A673 (cell line): Measurements from ENCODE around the gene NCK1. TPM values are rescaled to one million over a fixed set of nuclear protein-coding genes. Genes with fewer than 3 reads are reported as not detected.

Source experiments
- BruUV-seq: library from RNA; stranded (reverse); fragments of 400-500 nt; replicated peaks from 2 replicates; lab custom pipeline; 2021; lab: Mats Ljungman, UMichigan
- CTCF ChIA-PET: fragments of 300-600 bp; sonication (Branson Sonifier 250); formaldehyde crosslinking; loops from one replicate; lab custom pipeline; 2022; ENCODE audit warnings: antibody characterized with exemption; lab: Charles Lee
- POLR2A ChIA-PET: fragments of 300-600 bp; sonication (Branson Sonifier 250); formaldehyde crosslinking; loops from one replicate; lab custom pipeline; 2022; ENCODE audit warnings: antibody characterized with exemption; ENCODE audit not compliant: low non-redundant PET; lab: Charles Lee
- DNase-seq: peaks from one replicate; pipeline ENCODE4 v3.0.0-alpha.2; 2015; ENCODE audit warnings: low spot score
- H3K27ac ChIP-seq: fragments of 200-600 bp; sonication (generic); 2 replicates; pipeline ENCODE4 v1.5.1; 2016; ENCODE audit warnings: mixed run types, low read depth, mild to moderate bottlenecking, mixed read lengths, antibody characterized with exemption, low read length; ENCODE audit not compliant: poor library complexity, severe bottlenecking
- H3K27me3 ChIP-seq: fragments of 200-600 bp; sonication (generic); replicated peaks from 2 replicates; pipeline ENCODE4 v1.6.1; 2017; ENCODE audit warnings: mixed run types, low read depth, mild to moderate bottlenecking, mixed read lengths, antibody characterized with exemption, low read length; ENCODE audit not compliant: insufficient read depth, poor library complexity
- H3K36me3 ChIP-seq: fragments of 200-600 bp; sonication (generic); 2 replicates; pipeline ENCODE4 v1.6.1; 2016; ENCODE audit warnings: mixed run types, mild to moderate bottlenecking, mixed read lengths, antibody characterized with exemption, low read length; ENCODE audit not compliant: insufficient read depth, poor library complexity, severe bottlenecking
- H3K4me1 ChIP-seq: fragments of 200-600 bp; sonication (generic); 2 replicates; pipeline ENCODE4 v1.6.1; 2017; ENCODE audit warnings: mixed run types, mild to moderate bottlenecking, mixed read lengths, antibody characterized with exemption, low read length; ENCODE audit not compliant: insufficient read depth, poor library complexity, severe bottlenecking
- H3K4me3 ChIP-seq: fragments of 200-600 bp; sonication (generic); 2 replicates; pipeline ENCODE4 v1.5.1; 2016; ENCODE audit warnings: low read depth, mixed run types, mild to moderate bottlenecking, mixed read lengths, low read length; ENCODE audit not compliant: poor library complexity, severe bottlenecking
- H3K9me3 ChIP-seq: fragments of 200-600 bp; sonication (generic); 2 replicates; pipeline ENCODE4 v1.6.1; 2016; ENCODE audit warnings: mixed run types, low read depth, mild to moderate bottlenecking, mixed read lengths, antibody characterized with exemption, low read length; ENCODE audit not compliant: poor library complexity, severe bottlenecking
- EZH2 ChIP-seq: fragments of 200-600 bp; sonication (generic); IDR thresholded peaks from 2 replicates; pipeline ENCODE4 v1.6.1; 2017; ENCODE audit warnings: borderline replicate concordance, low read depth, mild to moderate bottlenecking, mixed read lengths, antibody characterized with exemption, low read length; ENCODE audit not compliant: poor library complexity, severe bottlenecking
- intact Hi-C: fragments of 100-400 bp; cut with micrococcal nuclease; formaldehyde crosslinking; loops from one replicate; pipeline ENCODE4 v1.10.0; 2022; ENCODE audit not compliant: unreplicated experiment
- total RNA-seq: library from RNA; stranded (reverse); gene quantifications from 2 replicates; pipeline ENCODE4 v1.2.3, GENCODE V29; 2021
- TF ChIP-seq, protein P1 (sequence below): fragments of 300-800, 200-600 bp; sonication (generic); conservative IDR thresholded peaks from 2 replicates; pipeline ENCODE4 v1.5.1; 2017; ENCODE audit warnings: low read depth, mild to moderate bottlenecking, antibody characterized with exemption, low read length, moderate library complexity, mixed read lengths

NCK1 gene
- total RNA-seq, 1 experiment from 2014 or later, result 50.2 TPM

DNA sequence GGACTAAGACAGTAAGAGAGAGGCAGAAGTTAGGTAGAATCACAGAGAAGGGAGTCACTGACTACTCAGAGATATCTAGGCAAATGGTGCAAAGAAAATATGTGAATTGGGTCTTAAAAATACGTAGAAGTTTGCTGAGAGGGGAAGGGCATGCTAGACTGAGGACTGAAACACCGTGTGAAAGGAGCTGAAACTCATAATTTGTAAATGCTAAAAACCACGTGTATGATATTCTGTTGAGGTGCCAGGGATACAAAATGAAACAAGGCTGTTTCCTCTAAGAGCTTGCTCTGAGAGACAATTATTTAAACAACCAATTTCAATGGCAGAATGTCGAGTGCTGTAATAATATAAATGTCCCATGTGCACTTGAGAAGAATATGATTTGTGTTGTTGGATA lies 47.2 kb downstream of the NCK1 start:
- intact Hi-C loops, result no loop called here
- no TSS peak for BruUV-seq
- POLR2A ChIA-PET, result no interaction called here
- no peak overlapping the region for H3K4me3 ChIP-seq
- CTCF ChIA-PET, result no interaction called here
- DNase-seq, result no peak
- H3K27me3 ChIP-seq, result no peaks in the 10 kb centered on the region
- H3K4me1 ChIP-seq, result peaks cover 35% of the 10 kb centered on the region
- no peaks in the 10 kb centered on the region for H3K36me3 ChIP-seq
- H3K9me3 ChIP-seq, result peaks cover 25% of the 10 kb centered on the region
- no peak overlapping the region for H3K27ac ChIP-seq
- TF ChIP-seq, protein P1, sequence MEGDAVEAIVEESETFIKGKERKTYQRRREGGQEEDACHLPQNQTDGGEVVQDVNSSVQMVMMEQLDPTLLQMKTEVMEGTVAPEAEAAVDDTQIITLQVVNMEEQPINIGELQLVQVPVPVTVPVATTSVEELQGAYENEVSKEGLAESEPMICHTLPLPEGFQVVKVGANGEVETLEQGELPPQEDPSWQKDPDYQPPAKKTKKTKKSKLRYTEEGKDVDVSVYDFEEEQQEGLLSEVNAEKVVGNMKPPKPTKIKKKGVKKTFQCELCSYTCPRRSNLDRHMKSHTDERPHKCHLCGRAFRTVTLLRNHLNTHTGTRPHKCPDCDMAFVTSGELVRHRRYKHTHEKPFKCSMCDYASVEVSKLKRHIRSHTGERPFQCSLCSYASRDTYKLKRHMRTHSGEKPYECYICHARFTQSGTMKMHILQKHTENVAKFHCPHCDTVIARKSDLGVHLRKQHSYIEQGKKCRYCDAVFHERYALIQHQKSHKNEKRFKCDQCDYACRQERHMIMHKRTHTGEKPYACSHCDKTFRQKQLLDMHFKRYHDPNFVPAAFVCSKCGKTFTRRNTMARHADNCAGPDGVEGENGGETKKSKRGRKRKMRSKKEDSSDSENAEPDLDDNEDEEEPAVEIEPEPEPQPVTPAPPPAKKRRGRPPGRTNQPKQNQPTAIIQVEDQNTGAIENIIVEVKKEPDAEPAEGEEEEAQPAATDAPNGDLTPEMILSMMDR, result no peak
- no peak for TF ChIP-seq EZH2

GRCh38 chr3:136910697-136911096 lies 48.7 kb downstream of the NCK1 start:
- Histone ChIP-seq H3K27ac (no peak overlapping the region), H3K4me3 (no peak overlapping the region), H3K4me1 (peaks cover 44% of the 10 kb centered on the region), H3K36me3 (no peaks in the 10 kb centered on the region), H3K27me3 (no peaks in the 10 kb centered on the region), H3K9me3 (peaks cover 14% of the 10 kb centered on the region)
- POLR2A ChIA-PET, result no interaction called here
- no peak for TF ChIP-seq EZH2
- TF ChIP-seq, protein P1, result no peak
- intact Hi-C loops, result no loop called here
- no peak for DNase-seq
- no TSS peak for BruUV-seq
- CTCF ChIA-PET, result no interaction called here

DNA sequence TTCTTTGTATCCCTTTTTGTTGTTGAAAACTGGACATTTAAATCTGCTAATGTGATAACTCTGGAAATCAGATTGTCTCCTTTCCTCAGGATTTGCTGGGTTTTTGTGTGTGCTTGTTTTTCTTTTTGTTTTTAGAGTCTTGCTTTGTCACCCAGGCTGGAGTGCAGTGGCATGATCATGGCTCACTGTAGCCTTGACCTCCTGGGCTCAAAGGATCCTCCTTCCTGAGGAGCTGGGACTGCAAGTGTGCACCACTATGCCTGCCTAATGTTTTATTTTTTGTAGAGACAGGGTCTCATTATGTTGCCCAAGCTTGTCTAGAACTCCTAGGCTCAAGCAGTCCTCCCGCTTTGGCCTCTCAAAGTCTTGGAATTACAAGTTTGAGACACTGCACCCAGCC lies 51.2 kb downstream of the NCK1 start:
- peaks cover 51% of the 10 kb centered on the region for H3K4me1 ChIP-seq
- ChIA-PET POLR2A (no interaction called here), CTCF (no interaction called here)
- TF ChIP-seq, protein P1, result no peak
- no peak for TF ChIP-seq EZH2
- peaks cover 14% of the 10 kb centered on the region for H3K9me3 ChIP-seq
- intact Hi-C loops, result no loop called here
- no TSS peak for BruUV-seq
- no peak overlapping the region for H3K4me3 ChIP-seq
- no peak overlapping the region for H3K27ac ChIP-seq
- no peak for DNase-seq
- no peaks in the 10 kb centered on the region for H3K27me3 ChIP-seq
- no peaks in the 10 kb centered on the region for H3K36me3 ChIP-seq
